Measurements from ENCODE around the gene SPINT2.
"Not testable (repeated sequence)": the region's sequence is repeated elsewhere in the genome, so short reads cannot be mapped to it uniquely, and the experiment has no call there.

Gene SPINT2

DNA sequence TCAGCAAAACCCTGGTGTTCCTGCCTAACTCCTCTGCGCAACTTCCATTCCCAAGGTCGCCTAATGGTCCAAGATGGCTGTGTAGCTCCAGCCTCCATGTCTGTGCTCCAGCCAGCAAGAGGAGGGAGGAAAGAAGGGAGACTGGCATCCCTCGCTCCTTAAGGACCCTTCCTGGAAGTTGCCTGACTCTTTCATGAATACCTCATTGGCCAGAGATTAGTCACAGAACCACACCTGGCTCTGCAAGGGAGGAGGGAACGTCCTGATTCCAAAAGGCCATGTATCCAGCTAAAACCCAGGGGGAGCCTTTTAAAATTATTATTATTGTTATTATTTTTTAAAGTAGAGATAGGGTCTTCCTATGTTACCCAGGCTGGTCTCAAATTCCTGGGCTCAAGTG, 60.1 kb downstream of the SPINT2 start:
- no peak for DNase-seq

GRCh38 chr19:38326591-38326990, 62.2 kb downstream of the SPINT2 start:
- no peak for DNase-seq

DNA sequence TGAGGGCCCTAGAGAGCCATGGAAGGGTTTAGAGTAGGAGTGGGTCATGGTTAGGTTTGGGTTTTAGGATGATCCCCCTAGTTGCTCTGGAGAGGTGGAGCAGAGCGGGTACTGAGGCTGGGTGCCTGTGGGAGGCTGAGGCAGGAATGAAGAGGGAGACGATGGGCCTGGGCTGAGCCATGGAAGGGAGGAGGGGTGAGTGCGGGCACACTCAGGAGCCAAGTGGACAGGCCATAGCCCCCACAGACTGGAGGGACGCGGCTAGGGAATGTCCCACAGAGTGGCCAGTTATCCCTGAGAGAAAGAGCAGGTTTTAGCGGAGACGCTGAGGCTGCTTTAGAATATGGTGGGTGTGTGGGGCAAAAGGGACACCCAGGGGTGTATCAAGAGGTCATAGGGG, 65.3 kb downstream of the SPINT2 start:
- no peak for DNase-seq

- no peak for DNase-seq
Measured at GRCh38 chr19:38331728-38332127, 67.4 kb downstream of the SPINT2 start.

DNA sequence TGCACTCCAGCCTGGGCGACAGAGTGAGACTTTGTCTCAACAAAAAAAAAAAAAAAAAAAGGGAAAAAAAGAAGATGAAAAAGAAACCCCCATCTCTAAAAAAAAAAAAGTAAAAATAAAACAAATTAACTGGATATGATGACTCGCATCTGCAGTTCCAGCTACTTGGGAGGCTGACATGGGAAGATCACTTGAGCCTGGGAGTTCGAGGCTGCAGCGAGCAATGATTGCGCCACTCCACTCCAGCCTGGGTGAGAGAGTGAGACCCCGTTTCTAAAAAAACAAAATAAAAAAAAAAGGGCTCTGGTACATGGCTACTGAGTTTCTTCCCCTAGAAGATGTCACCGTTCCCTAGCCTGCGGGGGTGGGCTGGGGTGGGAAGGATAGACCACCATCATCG, 68.9 kb downstream of the SPINT2 start:
- no peak for DNase-seq

DNA sequence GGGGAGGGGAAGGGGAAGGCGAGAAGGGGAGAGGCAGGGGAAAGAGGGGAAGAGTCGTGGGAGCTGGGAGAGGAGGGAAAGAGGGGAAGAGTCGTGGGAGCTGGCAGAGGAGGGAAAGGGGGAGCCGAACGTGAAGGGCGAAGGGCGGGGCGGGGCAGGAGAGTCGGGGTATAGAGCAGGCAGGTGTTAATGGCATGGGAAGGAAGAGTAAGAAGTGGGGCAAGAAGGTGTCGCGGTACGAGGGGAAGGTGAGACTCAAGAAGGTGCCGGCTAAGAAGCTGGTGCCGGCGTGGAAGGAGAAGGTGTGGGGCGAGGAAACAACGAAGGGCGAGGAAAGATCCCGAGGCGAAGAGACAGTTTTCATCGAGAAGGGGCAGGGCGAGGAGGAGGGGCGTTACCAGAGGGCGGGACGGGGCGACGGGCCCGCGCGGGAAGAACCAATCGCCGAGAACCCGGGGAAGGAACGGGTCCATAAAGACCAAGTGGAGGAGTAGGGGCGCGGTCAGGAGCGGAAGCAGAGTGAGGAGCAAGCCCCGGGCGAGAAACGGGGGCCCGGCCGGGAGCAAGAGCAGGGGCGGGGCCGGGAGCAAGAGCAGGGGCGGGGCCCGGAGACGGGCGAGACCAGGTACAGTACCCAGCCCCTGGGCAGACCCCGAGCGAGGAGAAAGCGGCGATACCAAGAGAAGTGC, 71.7 kb downstream of the SPINT2 start:
- peak; percentile 98 for DNase-seq

GRCh38 chr19:38336638-38337359, 72.4 kb downstream of the SPINT2 start:
- DNase-seq = peak; percentile 90

DNA sequence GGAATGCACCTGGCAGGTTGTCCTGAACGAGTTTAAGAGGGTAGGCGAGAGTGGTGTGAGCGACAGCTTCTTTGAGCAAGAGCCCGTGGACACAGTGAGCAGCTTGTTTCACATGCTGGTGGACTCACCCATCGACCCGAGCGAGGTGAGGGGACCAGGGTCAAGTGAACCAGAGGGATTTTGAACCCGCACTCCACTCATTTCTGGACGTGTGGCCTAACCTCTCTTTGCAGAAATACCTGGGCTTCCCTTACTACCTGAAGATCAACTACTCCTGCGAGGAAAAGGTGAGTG, 72.9 kb downstream of the SPINT2 start:
- no peak for DNase-seq

- not testable (repeated sequence) for DNase-seq
Measured at GRCh38 chr19:38339011-38339410, 74.6 kb downstream of the SPINT2 start.

- no peak for DNase-seq
Measured at GRCh38 chr19:38340927-38341326, 76.6 kb downstream of the SPINT2 start.

All from 8988T (cell line).